ENCODE measurements around the gene SVOP. TPM values are rescaled to one million over a fixed set of nuclear protein-coding genes. Genes with fewer than 3 reads are reported as not detected.

The SVOP gene
- total and polyA plus RNA-seq, 4 donors, result 0.10 TPM; not detected in 3

GRCh38 chr12:108966378-108967151, 54.3 kb downstream of the SVOP start:
- WGBS, result 92% methylated on average over 9 of the region's 9 CpGs
- Histone ChIP-seq H3K4me3 (ENCODE audit: low read depth in 1 of 3, low read length in 3 of 3) (no peak overlapping the region), H3K36me3 (ENCODE audit: control insufficient read depth in 4 of 4, insufficient read depth in 3 of 4, low read depth in 1 of 4, low read length in 3 of 4) (no peaks in the 10 kb centered on the region), H3K9me3 (ENCODE audit: control insufficient read depth in 4 of 4, low read length in 3 of 4) (no peaks in the 10 kb centered on the region), H3K4me1 (ENCODE audit: control insufficient read depth in 4 of 4, insufficient read depth in 4 of 4, low read length in 3 of 4) (no peaks in the 10 kb centered on the region), H3K9ac (ENCODE audit: low read depth in 1 of 2, low read length in 2 of 2) (no peak overlapping the region), H3K27ac (ENCODE audit: low read depth in 1 of 2, low read length in 2 of 2) (no peak overlapping the region), H3K27me3 (ENCODE audit: control insufficient read depth in 4 of 4, insufficient read depth in 4 of 4, low read length in 3 of 4) (no peaks in the 10 kb centered on the region)
- TF ChIP-seq MAX (IDR thresholded peaks at IDR 0.05), result no peak
- TF ChIP-seq NR2F2 (IDR thresholded peaks at IDR 0.05), result no peak
- no peak for TF ChIP-seq RXRA (IDR thresholded peaks at IDR 0.05)
- TF ChIP-seq ZBTB33 (IDR thresholded peaks at IDR 0.05), result no peak
- no peak for TF ChIP-seq HNF4G (IDR thresholded peaks at IDR 0.05)
- no peak for TF ChIP-seq EGR1 (IDR thresholded peaks at IDR 0.05; ENCODE audit: low read depth in 2 of 2)
- TF ChIP-seq REST (IDR thresholded peaks at IDR 0.05), result no peak
- no peak for TF ChIP-seq ATF3 (IDR thresholded peaks at IDR 0.05)
- no peak for TF ChIP-seq SP1 (IDR thresholded peaks at IDR 0.05)
- no peak for TF ChIP-seq FOXA2 (IDR thresholded peaks at IDR 0.05)
- no peak for TF ChIP-seq CTCF (IDR thresholded peaks at IDR 0.05; ENCODE audit: low read depth, low read length, missing input control)
- no peak for TF ChIP-seq YY1 (IDR thresholded peaks at IDR 0.05)
- TF ChIP-seq RAD21 (IDR thresholded peaks at IDR 0.05), result no peak
- no peak for TF ChIP-seq TAF1 (conservative IDR thresholded peaks at IDR 0.05)
- TF ChIP-seq FOXA1 (IDR thresholded peaks at IDR 0.05), result no peak
- no peak for DNase-seq (ENCODE audit: low spot score)

- Histone ChIP-seq H3K4me3 (ENCODE audit: low read depth in 1 of 3, low read length in 3 of 3) (no peak overlapping the region), H3K9me3 (ENCODE audit: control insufficient read depth in 4 of 4, low read length in 3 of 4) (no peaks in the 10 kb centered on the region), H3K27ac (ENCODE audit: low read depth in 1 of 2, low read length in 2 of 2) (no peak overlapping the region), H3K9ac (ENCODE audit: low read depth in 1 of 2, low read length in 2 of 2) (no peak overlapping the region), H3K36me3 (ENCODE audit: control insufficient read depth in 4 of 4, insufficient read depth in 3 of 4, low read depth in 1 of 4, low read length in 3 of 4) (no peaks in the 10 kb centered on the region), H3K4me1 (ENCODE audit: control insufficient read depth in 4 of 4, insufficient read depth in 4 of 4, low read length in 3 of 4) (no peaks in the 10 kb centered on the region), H3K27me3 (ENCODE audit: control insufficient read depth in 4 of 4, insufficient read depth in 4 of 4, low read length in 3 of 4) (no peaks in the 10 kb centered on the region)
- no peak for DNase-seq (ENCODE audit: low spot score)
- WGBS, result 96% methylated on average over 1 of the region's 1 CpG
- no peak for TF ChIP-seq RAD21 (IDR thresholded peaks at IDR 0.05)
- no peak for TF ChIP-seq HNF4G (IDR thresholded peaks at IDR 0.05)
- no peak for TF ChIP-seq NR2F2 (IDR thresholded peaks at IDR 0.05)
- TF ChIP-seq JUND (IDR thresholded peaks at IDR 0.05), result no peak
- no peak for TF ChIP-seq SP1 (IDR thresholded peaks at IDR 0.05)
- TF ChIP-seq YY1 (IDR thresholded peaks at IDR 0.05), result no peak
- no peak for TF ChIP-seq REST (IDR thresholded peaks at IDR 0.05)
- TF ChIP-seq GABPA (IDR thresholded peaks at IDR 0.05 in 1 of 2, conservative IDR thresholded peaks at IDR 0.05 in 1 of 2), result no peak
- no peak for TF ChIP-seq MAX (IDR thresholded peaks at IDR 0.05)
- TF ChIP-seq EGR1 (IDR thresholded peaks at IDR 0.05; ENCODE audit: low read depth in 2 of 2), result no peak
- no peak for TF ChIP-seq FOXA1 (IDR thresholded peaks at IDR 0.05)
Measured at GRCh38 chr12:108965886-108966285, 55.0 kb downstream of the SVOP start.
